GM21619 (cell line): ENCODE data around the gene ARGLU1.

Experiments
- ATAC-seq: cut with Tn5 transposase; IDR thresholded peaks from one replicate; pipeline ENCODE4 v1.9.1; 2021; ENCODE audit not compliant: unreplicated experiment

ARGLU1 gene

DNA sequence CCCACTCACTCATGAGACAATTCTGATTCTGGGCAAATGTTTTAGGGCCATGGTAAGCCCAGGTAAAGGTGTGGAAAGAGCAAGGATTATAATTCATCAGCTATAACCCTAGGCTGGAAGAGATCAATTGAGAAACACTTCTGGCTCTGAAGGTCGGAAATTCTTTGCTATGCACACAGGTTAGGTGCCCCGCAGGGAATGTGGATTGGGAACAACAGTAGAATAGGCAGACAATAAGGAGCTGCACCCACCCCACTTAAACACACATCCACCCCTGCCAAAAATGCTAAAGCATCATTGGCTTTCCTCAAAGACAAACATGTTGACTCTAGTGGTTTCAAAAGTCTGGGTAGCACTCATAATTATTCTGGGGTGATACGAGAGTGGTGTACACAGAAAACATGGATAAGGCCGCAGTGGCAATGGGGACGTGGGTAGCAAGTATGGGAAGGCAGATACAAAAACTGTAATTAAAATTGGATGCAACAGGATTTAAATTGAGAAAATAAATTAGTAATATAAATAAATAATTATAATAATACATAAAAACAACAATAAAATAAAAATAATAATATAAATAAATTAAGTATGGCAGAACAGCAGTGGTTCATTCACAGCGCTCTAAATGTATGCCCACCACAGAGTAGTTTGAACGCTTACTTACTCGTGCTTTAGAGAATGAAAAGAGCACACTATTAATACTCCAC, 41.0 kb downstream of the ARGLU1 start:
- ATAC-seq, result no peak

DNA sequence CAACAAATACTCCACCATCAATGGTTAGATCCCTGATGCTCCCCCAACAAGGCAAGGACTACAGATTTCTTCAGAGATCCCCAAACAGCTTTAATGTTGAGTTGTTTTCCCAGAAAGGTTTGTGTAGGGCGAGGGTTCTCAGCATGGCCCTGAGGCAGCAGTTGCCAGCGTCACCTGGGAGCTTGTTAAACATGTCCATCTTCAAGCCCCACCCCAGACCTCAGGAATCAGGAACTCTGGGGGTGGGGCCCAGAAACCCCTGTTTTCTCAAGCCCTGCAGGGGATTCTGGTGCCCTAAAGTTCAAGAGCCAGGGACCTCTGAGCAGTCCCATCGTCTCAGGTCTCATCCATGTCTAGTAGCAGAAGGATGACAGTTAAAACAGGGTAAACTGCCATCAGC, 42.1 kb downstream of the ARGLU1 start:
- ATAC-seq, result no peak

DNA sequence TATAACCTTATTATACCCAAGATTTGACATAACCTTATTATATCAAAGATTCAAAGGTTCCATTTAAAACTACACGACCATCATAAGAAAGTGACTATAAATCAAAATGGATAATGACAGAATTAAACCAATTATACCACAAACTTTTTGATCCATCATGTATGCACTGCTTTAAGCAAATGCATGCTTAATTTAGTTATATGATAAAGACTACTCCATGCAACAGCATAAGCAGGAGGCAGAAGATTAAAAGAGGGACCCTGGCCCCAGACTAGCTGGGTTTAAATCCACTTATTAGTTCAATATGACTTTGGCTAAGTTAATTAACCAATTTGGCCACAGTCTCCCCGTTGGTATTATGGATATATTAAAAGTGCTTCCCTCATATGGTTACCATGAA, 43.8 kb downstream of the ARGLU1 start:
- ATAC-seq, result no peak

DNA sequence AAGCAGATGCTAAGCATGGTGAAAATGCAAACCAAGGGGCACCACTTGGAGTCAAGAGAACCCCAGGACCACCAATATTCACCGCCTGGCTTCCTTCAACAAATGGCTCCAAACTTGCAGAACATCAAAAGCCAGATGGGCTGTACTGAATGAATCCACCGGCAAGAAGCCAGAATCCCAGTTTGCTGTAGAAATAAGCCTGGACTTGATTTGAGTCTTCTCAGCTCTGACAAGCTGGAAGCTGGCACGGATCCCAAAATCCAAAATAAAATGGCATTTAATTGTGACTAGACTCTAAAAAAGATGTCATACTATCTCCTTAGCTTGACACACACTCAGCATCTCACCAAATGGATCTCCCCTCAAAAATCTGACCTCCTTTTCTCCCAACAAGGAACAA, 44.4 kb downstream of the ARGLU1 start:
- ATAC-seq, result no peak

DNA sequence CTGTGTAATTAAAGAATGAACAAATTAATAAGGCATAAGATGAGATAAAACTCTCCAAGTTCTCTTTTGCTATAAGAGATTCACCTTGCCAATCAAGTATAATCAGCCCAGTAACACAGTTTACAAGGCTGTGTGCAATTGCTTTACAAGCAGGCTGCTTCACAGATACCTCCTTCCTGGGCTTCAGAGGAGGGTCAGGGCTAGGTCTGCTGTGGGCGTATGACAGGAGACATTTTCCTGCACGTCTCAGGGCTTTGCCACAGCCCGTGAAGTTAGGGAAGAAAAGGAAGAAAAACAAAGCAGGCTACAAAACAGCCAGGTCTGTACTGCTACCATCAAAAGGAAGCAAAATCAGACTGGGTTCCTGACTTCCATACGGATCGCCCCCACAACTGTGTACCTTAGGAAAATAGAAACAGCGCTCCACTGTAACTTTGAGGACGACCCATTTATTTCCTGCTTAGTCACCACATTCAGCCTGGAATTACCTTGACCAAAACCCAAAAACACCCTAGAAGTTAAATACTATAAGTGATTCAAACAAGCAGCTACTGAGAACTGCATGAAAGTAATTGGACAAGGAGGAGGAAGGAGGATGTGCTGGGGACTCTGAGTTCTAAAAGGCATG, 44.9 kb downstream of the ARGLU1 start:
- no peak for ATAC-seq

DNA sequence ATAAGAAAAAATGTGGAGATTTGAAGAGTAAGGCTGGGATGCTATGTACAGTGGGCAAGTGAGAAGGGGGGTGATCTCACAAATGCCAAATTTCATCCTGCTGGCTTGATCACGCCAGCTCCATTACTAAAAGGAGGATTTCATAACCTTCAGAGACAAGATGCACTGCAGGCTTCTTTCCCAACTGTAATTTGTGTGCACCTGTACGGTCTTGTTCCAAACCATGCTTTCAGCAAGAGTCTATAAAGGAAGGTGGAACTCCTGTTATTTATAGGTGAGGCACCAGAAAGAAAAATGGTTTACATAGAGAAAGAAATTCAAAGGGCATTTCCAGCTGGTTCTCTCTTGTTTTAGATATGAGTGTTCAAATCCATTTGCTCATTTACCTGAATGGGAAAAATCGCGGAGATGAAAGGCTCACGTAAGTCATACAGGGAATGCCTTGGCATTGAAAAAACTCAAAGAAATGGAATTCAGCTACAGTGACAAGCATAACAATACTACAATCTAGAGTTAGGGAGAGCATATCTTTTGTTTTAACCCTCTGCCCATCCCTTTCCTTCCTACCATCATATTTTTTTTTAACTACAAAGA, 45.7 kb downstream of the ARGLU1 start:
- no peak for ATAC-seq

DNA sequence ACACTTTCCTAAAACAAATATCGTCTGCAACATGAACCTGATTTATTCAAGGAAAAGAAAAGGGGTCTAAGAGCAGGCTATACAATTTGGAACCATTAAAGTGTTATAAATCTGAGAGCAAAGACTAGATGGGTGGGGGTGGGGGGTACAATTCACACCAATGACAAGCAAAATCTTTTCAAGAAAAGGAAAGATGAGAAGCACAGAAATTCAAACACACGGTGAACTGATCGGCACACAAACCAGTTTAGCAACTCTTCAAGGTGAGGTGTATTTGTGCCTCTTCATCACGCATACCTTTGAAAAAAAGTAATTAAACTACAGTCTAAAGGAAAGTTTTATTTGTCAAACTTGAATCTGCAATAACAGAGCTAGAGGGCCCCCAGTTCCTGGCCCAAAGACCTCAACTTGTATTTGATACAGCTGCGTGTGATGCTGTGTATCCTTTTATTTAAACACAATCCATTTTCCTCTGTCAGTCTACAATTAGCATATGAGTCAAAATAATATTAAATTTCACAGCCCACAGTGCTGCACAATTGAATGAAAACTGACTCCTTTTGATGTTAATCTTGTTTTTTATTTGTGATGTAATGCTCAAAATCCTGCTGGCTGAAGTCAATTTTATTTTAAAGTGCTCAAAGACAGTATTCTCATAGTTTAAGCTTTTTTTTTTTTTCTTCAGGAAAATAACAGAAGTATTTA, 46.7 kb downstream of the ARGLU1 start:
- no peak for ATAC-seq

DNA sequence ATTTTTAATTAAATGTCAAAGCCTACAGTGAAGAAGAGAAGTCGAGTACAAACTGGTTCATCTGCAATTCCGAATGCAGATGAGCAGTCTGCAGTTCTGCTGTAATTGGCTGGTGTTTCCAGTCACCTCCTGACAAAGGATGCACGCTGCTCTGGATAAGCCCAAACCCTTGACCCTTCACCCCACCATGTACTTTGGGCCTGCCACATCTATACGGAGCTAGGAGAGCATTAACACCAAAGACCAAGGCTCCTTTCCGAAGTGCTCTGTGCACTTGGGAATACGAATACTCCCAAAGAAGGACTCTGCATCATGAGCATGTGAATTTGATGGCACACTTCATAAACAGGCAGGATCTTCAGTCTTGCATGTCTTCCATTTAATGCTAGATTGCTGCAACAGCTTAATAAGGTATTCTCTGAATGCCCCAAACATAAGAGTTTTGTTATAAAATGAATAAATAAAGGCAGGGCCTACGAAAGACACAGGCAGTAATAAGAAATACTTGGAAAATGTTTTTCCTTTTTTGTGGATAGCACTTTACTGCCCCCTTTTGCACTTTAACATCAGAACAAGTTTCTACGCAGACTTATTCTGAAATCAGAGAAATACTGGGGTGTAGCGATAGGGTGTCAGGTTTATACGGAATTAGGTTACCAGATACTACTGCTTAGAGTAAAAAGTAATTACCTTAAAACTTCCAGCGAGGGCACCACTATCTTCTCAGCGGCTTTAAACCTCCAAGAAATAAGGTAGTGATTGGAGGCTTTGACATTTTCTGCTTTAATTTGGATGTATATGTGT, 47.5 kb downstream of the ARGLU1 start:
- no peak for ATAC-seq

DNA sequence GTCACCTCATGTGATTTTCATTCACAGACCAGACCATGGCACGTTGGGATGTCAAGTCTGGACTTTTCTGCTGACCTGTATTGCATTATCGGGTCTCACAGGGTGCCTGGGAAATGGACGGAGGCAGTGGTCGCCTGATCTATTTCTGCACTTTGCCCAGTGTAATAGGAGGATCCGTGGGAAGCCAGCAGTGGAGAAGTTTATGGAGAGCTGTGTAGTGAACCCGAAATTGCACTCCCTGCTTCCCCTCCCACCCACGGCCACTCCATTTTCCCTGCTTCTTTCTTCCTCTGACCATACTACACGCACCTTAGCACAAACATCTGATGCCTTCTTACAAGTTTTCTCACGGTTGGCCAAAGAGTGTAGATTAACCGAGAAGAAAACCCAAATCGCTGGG, 49.4 kb downstream of the ARGLU1 start:
- no peak for ATAC-seq

DNA sequence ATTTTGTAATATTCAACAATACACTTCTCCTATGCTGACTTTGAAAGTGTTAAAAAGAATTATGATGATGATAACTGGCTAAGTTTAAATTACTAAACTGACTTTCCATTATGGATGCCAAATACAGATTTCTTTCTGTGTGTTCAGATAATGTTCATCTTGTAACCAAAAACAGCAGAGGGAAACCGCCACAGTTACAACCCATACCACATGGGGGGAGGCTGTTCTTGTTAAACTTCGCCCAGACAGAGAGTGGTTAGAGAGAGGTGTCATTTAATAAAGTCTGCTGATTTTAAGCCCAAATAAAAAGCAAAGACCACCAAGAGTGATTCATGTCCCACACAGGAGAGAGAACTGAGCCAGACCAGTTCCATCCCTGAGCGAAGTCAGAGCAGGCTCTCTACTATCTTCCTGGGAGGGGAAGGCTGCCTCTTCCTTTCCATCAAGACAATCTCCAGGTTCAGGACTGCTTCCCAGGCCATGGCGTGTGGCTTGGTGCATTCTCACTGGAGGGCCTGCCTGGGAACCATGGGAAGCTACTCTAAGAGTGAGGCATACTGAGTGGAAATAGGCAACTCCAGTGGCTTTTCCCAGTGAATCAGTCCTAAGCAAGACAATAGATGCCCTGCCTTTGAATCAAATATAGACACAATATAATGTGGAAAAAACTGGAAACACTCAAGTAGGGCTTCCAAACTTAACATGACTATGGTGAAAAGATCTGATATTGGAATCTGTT, 50.7 kb downstream of the ARGLU1 start:
- no peak for ATAC-seq

DNA sequence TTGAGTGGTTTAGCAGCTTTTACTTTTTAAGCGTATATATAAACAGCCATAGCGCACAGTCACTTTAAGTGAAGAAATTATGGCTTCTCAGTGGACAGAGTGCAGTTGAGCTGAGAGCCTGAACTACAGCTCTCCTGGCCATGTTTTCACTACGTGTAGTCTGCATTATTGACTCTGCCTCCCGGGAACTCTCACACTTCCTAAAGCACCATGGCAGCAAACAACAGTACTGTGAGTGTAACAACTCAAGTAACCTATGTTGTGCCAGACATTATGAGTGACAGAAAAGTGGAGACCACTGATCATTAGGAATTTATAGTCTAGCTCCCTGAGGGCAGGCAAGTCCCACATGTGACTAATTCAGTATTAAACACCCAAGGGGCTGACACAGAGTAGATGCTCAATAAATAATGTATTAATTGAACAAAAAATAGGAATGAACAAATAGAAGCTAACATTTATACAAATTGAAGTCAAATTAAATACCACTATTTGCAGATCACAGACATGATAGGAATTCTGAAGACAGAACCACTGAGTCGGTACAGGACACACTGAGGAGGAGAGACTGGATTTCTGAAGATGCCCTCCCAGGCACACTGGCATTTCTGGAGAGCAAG, 52.2 kb downstream of the ARGLU1 start:
- no peak for ATAC-seq

DNA sequence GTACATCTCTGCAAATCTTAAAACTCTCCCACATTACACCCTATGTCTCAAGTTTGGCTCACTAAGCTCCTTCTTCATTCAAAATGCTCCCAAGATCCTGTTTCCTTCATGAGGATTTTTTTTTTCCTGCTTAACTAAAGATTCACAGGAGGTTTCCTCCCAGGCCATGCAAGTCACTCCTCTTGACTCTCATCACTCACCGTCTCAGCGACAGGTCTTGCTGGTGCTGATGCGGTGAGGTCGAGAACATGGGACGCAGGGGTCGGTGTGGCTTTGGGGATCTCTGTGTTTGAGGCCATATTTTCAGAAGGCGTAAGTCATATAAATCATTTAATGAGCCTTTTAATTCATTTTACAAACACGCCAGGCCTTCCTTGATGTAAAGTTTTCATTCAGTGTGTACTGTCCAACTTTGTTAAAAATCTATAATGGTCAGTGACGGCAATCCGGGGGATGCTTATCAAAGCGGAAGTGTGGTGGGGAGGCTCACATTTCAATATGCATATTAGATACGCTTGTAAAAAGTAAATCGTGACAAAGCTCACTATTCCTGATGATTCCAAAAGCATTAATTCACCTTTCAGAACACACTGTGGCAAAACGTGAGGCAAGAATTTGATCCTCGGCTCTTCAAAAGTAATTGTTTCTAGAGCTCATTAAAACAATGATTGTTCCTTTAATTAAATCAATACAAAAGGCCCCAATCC, 52.9 kb downstream of the ARGLU1 start:
- no peak for ATAC-seq

DNA sequence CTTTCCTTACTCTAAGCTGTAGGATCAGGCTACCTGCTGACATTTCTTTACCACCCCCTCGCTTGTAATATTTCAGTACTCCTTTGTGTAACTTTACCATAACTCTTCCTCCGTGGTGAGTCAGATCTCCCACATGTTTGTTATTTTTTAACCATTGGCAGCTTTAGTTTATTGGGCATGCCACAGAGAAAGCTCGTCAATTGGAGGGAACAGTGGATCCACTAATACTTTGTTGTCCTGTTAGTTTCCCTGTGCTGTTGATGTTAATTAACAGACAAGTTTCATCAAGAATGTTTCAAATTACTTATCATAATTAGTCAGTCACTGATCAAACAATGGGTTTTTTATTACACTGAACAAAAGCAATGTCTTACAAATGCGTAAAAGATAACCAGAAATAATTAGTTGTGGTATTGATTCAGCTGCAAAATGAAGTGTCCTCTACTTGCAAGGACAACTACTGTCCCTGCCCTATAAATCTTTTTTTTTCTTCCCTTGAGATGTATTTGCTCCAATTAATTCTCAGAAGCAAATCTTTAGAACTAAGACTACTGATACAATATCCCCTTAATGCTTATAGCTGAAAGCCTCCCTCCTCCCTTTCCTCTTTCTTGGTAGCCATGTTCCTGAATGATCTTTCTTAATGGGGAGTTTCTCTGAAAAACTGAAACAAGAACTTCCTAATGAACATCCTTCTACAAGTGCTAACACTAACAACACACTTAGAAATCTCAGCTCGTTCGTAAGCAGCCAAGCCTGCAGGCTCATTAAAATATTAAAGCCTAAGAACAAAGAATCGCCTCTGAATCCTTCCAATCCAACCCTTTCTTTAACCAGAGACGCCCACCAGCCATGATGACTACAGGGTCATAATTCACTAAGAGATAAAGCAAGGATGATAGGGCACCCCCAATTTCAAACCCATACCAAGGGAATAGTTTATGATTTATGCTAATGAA, 54.6 kb downstream of the ARGLU1 start:
- ATAC-seq, result no peak

DNA sequence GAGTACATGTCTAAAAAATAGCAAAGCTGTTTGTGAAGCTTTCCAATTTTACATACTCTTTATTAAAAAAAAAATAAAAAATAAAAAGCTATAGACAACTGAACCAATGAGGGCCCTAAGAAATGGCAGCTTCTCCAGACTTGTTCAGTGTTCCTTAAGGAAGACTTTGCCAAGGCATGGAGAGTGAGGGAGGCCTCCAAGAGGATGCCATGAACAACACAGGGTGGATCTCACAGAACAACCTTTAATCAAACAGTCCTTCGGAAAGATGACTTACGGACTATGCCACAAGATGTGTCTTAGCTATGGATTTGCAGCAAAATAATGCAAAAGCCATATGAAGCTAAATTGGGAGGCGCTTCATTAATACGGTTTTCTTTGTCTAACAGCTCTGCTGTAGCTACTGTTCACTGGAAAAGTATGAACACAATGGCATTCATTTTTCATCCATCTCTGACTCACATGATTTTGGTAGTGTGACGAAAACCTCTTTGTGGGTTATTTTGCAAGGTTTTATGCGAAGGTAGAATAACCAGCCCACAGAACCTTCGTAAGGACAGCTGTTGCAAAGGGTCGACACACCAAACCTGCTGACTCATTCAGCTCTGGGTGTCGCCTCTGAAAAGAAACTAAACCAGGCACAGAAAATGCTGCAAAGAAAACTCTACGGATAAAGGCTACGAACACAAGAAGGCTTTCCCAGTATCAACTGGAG, 60.2 kb downstream of the ARGLU1 start:
- ATAC-seq, result peak; percentile 83

DNA sequence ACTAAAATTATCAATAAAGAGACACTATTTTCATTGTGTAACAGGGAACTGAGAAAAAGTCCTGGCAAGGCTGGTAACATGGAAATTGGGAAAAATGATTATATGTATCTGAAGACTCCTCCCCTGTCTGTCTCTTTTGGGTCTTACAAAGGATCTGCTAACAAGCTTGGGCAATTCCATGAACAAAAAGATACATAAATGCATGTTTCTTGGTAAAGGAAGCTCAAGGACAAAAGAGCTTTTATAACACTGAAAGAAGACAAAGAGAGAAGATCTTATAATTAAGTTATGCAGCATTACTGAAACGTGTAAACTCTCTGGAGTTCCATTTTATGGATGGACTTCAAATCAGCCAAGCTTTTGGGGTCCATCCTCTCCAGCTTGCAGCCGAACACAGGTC, 61.7 kb downstream of the ARGLU1 start:
- ATAC-seq, result no peak

DNA sequence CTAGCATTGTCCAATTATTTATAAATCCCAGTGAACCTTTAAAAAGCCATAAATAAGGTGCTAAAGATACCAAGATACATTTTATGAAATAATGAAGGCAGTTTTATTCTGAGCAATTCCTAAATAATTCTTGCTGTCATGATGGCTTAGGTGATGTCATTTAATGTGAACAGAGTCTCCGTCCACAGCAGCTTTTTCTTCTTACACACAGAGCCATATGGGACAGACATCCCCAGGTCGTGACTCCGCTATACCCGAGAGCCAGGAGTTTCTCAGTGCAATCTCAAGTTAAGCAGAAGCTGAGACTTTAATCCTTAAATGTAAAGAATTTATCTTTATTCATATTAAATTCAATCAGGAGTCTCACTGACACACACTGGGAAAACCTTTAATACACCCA, 62.2 kb downstream of the ARGLU1 start:
- no peak for ATAC-seq

DNA sequence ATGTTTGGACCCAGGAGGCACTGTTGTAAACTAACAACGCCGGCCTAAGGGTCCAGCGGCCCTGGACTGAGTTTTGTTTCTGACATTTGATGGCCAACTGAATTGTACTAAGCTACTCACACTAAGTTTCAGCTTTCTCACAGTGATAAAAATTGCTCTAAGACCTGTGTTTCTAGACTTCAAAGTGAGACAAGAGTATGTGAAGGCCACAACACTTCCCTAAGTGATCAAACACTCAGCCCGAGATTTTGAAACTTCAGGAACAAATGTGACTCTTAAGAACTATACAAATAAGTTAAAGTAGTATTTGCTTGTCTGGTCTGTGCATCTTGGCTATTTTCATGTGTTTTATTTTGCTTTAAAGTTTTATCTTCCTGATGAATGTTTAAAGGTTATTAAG, 62.6 kb downstream of the ARGLU1 start:
- ATAC-seq, result no peak
